Central memory CD4-positive, alpha-beta T cell (primary cell): ENCODE results near the gene NRDC.

ENCODE experiments used
- DNase-seq: peaks from one replicate; pipeline ENCODE4 v3.0.0; 2022

NRDC gene

GRCh38 chr1:51758310-51758709 lies 120.2 kb downstream of the NRDC start:
- no peak for DNase-seq

GRCh38 chr1:51756290-51756689 lies 122.2 kb downstream of the NRDC start:
- no peak for DNase-seq

GRCh38 chr1:51755437-51755836 lies 123.1 kb downstream of the NRDC start:
- no peak for DNase-seq

DNA sequence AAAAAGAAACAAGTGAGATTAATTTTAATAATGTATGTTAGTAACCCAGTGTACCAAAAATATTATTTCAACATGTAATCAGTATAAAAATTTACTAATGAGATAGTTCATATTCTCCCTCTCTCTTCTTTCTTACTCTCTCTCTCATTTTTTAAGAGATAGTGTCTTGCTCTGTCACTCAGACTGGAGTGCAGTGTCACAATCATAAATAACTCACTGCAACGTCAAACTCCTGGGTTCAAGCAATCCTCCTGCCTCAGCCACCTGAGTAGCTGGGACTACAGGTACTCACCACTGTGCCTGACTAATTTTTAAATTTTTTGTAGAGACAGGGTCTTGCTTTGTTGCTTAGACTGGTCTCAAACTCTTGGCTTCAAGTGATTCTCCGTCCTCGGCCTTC lies 123.9 kb downstream of the NRDC start:
- no peak for DNase-seq

- DNase-seq = no peak
Measured at GRCh38 chr1:51753969-51754368, 124.6 kb downstream of the NRDC start.

DNA sequence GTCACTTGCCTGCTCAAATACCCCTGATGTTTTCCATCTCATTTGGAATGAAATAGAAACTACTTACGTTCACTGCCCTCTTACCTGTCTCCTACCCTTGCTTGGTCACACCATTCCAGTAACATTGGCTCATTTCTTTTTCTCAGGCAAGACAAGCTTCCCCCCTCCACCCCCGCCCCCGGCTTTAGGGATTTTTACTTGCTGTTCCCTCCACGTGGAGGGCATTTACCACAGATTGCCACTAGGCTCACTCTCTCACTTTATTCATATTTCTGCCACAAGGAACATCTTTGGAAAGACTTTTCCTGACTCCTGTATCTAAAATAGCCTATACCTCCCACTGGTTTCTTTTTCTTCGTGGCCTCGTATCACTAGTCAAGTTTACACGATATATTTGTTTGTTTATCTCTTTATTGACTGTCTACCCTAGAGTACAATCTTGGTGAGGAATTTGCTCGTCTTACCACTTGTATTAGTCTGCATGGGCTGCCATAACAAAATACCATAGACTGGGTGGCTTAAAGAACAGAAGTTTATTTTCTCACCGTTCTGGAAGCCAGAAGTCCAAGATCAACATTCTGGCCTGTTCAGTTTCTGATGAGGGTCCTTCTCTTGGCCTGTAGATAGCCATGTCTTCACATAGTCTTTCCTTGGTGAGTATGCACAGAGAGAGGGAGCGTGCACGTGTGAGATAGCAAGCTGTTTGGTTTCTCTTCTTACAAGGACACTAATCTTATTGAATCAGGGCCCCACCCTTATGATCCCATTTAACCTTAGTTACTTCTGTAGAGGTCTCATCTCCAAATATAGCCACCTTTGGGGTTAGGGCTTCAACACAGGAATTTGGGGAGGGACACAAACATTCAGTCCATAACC lies 126.2 kb downstream of the NRDC start:
- no peak for DNase-seq

DNA sequence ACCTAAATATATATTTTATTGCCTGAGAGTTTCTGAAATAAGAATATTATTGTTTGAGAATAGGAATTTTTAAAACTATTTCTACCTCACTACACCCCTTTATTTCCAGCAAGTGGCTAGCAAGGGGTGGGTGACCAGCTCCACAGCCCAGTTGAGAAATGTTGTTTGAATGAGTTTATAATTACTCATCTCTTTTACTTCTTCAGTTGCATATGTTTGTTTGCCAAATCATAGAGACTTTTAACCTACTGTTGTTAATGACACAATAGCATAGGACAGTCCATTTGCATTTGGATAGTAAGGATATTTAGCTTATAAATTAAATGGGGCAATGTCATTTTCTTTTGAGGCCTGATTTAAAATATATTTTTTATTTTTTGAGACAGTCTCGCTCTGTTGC lies 127.8 kb downstream of the NRDC start:
- DNase-seq = no peak

GRCh38 chr1:51750218-51750617 lies 128.3 kb downstream of the NRDC start:
- DNase-seq = no peak

DNA sequence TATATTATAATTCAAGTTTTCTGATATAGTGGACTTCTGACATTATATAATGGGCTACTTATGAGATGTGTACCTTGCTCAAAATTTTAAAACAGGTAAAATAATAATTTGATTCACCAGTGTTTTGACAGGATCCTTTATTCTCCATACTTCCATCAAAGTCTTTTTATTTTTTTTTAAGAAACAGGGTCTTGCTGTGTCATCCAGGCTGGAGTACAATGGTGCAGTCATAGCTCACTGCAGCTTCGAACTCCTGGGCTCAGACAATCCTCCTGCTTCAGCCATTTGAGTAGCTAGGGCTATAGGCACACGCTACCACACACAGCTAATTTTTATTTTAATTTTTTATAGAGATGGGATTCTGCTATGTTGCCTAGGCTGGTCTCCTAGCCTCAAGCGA lies 129.4 kb downstream of the NRDC start:
- DNase-seq = no peak

DNA sequence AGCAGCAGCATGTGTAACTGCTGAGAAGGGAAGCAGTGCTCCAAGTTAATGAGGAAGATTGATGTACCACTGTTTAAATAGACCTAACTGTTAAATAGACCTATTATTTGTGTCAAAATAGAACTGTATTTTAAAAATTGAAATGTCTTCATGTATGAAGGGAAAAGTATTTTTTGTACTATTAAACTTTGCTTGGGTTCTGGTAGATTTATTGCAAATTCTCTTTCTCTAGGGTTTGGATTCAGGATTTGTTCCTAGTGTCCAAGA lies 133.3 kb downstream of the NRDC start:
- no peak for DNase-seq

DNA sequence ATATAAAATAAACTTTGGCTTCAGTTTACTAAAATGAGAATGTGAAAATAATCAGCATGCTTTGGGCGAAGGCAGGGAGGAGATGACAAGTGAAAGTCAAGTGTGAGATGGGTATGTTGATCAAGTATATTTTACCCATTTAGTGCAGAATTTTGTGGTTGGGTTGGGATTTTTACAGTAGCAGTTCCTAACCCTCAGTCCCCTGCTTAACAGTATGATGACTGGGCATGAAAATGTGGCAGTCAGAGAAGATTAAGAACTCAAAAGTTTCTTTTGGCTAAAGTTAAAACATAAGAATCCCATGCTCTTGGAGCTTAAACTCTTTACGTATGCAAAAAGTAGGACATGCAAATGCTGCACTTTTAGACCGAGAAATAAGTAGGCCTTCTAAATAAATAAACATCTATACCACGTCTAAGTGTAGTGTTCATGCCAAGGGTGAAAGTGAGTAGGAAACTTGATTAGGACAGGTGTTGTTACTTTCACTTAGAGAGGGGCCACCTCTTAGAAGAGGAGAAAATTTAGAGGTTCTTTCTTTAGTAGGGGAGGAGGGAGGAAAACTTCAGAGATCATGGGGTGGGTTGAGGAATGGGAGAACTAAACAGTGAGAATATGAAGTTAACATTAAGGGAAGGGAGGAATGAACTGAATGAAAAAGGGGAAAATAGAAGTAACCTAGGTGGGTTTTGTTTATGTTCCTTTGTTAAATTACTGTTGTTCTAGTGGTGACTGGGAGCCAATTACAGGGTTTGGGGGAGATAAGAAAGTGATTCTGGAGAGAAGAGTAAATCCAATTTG lies 133.8 kb downstream of the NRDC start:
- DNase-seq = no peak

GRCh38 chr1:51741121-51741681 lies 137.3 kb downstream of the NRDC start:
- DNase-seq = no peak

GRCh38 chr1:51740652-51741051 lies 137.9 kb downstream of the NRDC start:
- DNase-seq = no peak
